ENCODE results near the gene MAPRE2. TPM values are rescaled to one million over a fixed set of nuclear protein-coding genes. Genes with fewer than 3 reads are reported as not detected.

Gene MAPRE2
- total RNA-seq, 2 donors from 2014 or later, result 11.7 to 11.9 TPM

DNA sequence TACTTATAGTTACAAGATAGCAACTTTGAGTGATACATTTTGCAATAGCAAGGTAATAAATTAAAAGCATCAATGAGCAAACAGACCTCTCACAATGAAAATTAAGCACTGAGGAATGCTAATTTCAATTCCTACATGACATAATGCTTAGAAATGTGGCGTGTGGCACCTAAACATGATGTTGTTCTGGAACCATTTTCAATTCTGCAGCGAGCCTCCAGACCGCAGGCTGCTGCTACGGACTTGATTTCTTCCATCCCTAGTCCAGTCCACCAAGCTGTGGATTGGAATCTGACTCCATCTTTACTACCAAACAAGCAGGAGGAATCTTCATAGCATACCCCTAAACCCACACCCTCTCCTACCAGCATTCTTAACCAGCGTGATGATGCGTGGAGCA, 140.9 kb downstream of the MAPRE2 start:
- WGBS, 2 donors, result 86 to 89% methylated on average over 6 of the region's 6 CpGs
- Histone ChIP-seq H3K9me3 (no peaks in the 10 kb centered on the region), H3K4me1 (no peaks in the 10 kb centered on the region), H3K27ac (no peak overlapping the region), H3K4me3 (no peak overlapping the region), H3K36me3 (replicated peaks in 1 of 2; ENCODE audit: insufficient read depth in 1 of 2, low read depth in 2 of 2) (no peaks in the 10 kb centered on the region), H3K27me3 (no peaks in the 10 kb centered on the region)
- no peak for TF ChIP-seq POLR2A (IDR thresholded peaks at IDR 0.05)
- TF ChIP-seq, protein P1, sequence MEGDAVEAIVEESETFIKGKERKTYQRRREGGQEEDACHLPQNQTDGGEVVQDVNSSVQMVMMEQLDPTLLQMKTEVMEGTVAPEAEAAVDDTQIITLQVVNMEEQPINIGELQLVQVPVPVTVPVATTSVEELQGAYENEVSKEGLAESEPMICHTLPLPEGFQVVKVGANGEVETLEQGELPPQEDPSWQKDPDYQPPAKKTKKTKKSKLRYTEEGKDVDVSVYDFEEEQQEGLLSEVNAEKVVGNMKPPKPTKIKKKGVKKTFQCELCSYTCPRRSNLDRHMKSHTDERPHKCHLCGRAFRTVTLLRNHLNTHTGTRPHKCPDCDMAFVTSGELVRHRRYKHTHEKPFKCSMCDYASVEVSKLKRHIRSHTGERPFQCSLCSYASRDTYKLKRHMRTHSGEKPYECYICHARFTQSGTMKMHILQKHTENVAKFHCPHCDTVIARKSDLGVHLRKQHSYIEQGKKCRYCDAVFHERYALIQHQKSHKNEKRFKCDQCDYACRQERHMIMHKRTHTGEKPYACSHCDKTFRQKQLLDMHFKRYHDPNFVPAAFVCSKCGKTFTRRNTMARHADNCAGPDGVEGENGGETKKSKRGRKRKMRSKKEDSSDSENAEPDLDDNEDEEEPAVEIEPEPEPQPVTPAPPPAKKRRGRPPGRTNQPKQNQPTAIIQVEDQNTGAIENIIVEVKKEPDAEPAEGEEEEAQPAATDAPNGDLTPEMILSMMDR (IDR thresholded peaks at IDR 0.05), result no peak
- ATAC-seq, result no peak
- intact Hi-C loops (cut with DNase I), result no loop called here
- no peak for DNase-seq

DNA sequence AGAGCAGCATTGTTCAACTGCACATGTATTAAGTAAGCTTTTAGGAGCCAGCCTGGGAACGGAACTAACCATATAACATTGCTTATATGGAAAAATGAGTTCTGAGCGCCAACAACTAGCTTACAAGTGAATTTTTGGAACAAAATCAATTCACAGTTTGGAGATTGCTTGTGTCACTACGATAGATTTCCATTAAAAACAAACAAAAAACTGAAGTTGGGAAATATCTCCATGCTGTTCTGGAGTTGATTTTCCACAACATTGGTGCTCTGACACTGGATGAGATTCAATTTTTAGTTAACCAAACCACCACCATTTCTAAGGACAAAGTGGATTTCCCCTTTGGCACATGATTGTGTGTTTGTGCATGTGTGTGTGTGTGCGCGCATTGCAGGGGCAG, 142.7 kb downstream of the MAPRE2 start:
- intact Hi-C loops (cut with DNase I), result no loop called here
- no peaks in the 10 kb centered on the region for H3K36me3 ChIP-seq (replicated peaks in 1 of 2; ENCODE audit: insufficient read depth in 1 of 2, low read depth in 2 of 2)
- H3K27me3 ChIP-seq, result no peaks in the 10 kb centered on the region
- H3K27ac ChIP-seq, result no peak overlapping the region
- DNase-seq, result no peak
- no peaks in the 10 kb centered on the region for H3K9me3 ChIP-seq
- whole genome bisulfite sequencing, 2 donors, result 64 to 66% methylated on average over 5 of the region's 5 CpGs
- H3K4me3 ChIP-seq, result no peak overlapping the region
- TF ChIP-seq, protein P1 (IDR thresholded peaks at IDR 0.05), result no peak
- no peak for TF ChIP-seq POLR2A (IDR thresholded peaks at IDR 0.05)
- ATAC-seq, result no peak
- no peaks in the 10 kb centered on the region for H3K4me1 ChIP-seq

DNA sequence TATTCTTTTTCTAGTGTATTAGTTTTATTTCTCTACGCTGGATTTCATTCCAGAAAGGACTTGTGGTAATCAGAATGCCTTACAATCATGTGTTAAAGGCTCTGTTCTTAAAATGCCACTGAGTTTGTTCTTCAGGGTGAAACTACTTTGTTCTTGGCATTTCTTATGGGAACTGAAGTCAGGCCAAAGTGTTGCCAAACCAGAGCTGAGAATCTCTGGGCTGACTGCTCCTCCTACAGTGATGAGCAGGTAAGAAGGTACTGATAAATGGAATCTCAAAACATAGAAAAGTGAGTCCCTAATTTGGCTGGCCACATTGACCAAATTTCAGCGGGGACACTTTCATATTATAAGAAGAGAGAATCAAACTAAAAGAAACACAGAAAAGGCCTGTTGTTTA, 144.6 kb downstream of the MAPRE2 start:
- WGBS, 2 donors, result 84 to 87% methylated on average over 2 of the region's 2 CpGs
- H3K9me3 ChIP-seq, result no peaks in the 10 kb centered on the region
- intact Hi-C loops (cut with DNase I), result no loop called here
- no peaks in the 10 kb centered on the region for H3K36me3 ChIP-seq (replicated peaks in 1 of 2; ENCODE audit: insufficient read depth in 1 of 2, low read depth in 2 of 2)
- no peak overlapping the region for H3K4me3 ChIP-seq
- ATAC-seq (no peak), DNase-seq (no peak)
- H3K27me3 ChIP-seq, result no peaks in the 10 kb centered on the region
- no peak for TF ChIP-seq POLR2A (IDR thresholded peaks at IDR 0.05)
- no peaks in the 10 kb centered on the region for H3K4me1 ChIP-seq
- H3K27ac ChIP-seq, result no peak overlapping the region

DNA sequence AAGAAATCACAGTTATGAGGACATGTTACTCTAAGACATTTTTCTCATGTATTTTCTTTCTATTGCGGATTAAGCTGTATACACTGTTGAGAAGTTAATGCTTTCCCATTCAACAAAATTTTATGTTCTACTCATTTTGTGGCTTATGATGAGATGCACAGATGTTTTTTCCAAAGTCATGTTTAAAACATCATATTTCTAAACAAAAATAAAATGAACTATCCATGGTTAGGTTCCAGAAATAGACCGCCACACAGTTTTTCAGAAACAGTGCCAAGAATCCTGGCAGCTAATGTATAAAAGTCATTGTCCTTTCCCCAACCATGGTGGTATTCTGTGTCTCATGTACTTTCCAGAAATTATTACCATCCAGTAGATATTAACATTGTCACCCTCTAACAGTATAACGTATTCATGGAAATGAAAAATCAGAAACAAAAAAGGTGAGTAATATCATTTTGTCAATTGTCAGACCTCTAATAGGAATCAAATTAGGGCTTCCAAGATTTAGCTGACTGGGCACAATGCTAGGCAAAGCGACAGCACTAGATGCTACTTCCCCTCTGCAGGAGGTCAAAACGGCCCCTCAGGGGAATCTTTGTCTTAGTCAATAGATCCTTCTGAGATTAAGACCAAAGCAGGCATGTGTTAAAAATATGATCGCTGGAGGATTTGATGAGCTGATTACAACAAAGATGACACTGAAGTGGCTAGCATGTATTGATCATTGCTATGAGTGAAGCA, 145.2 kb downstream of the MAPRE2 start:
- H3K4me3 ChIP-seq, result no peak overlapping the region
- TF ChIP-seq, protein P1 (IDR thresholded peaks at IDR 0.05), result no peak
- no peak for TF ChIP-seq POLR2A (IDR thresholded peaks at IDR 0.05)
- DNase-seq, result no peak
- H3K27me3 ChIP-seq, result no peaks in the 10 kb centered on the region
- H3K9me3 ChIP-seq, result no peaks in the 10 kb centered on the region
- no peak for ATAC-seq
- H3K27ac ChIP-seq, result no peak overlapping the region
- intact Hi-C loops (cut with DNase I), result no loop called here
- H3K4me1 ChIP-seq, result no peaks in the 10 kb centered on the region
- H3K36me3 ChIP-seq (replicated peaks in 1 of 2; ENCODE audit: insufficient read depth in 1 of 2, low read depth in 2 of 2), result no peaks in the 10 kb centered on the region
- 77 to 86% methylated on average over 6 of the region's 6 CpGs for WGBS, 2 donors

DNA sequence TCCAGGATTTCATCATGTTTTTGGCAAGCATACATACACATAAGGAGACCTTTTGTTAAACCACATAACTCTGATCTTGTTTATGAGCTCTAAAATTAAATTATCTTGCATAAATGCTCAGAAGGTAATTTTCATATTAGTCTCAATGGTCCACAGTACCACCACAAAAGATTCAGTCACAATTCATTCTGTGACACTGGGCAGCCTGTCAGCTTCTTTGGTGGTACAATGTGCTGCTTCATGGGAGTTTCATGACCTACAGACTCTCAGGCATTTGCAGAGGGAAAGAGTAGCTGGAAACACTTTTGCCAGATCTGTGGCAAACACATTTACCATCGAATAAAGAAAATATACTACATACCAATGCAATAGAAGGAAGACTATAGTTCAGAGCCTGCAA, 148.3 kb downstream of the MAPRE2 start:
- no peak overlapping the region for H3K27ac ChIP-seq
- no peak for DNase-seq
- intact Hi-C loops (cut with DNase I), result no loop called here

More for the DNA sequence above, 148.3 kb downstream of the MAPRE2 start:
- no peaks in the 10 kb centered on the region for H3K4me1 ChIP-seq
- TF ChIP-seq POLR2A (IDR thresholded peaks at IDR 0.05), result no peak
- TF ChIP-seq, protein P1 (IDR thresholded peaks at IDR 0.05), result no peak
- no peaks in the 10 kb centered on the region for H3K36me3 ChIP-seq (replicated peaks in 1 of 2; ENCODE audit: insufficient read depth in 1 of 2, low read depth in 2 of 2)
- H3K9me3 ChIP-seq, result no peaks in the 10 kb centered on the region
- no peak overlapping the region for H3K4me3 ChIP-seq
- 21 to 33% methylated on average over 1 of the region's 1 CpG for WGBS, 2 donors
- no peaks in the 10 kb centered on the region for H3K27me3 ChIP-seq
- ATAC-seq, result no peak
